GM12878 (cell line): Measurements from ENCODE around the gene SARM1.

Source experiments
- EZH2 ChIP-seq: IDR thresholded peaks from 2 replicates; pipeline ENCODE4 v1.6.1; 2012; ENCODE audit warnings: low read depth, mild to moderate bottlenecking, control low read depth, inconsistent platforms, low read length, borderline replicate concordance; ENCODE audit not compliant: control insufficient read depth
- POLR2A ChIP-seq: IDR thresholded peaks from 2 replicates; pipeline ENCODE4 v1.6.1; 2011; ENCODE audit warnings: low read depth, mild to moderate bottlenecking, low read length
- POLR2AphosphoS5 ChIP-seq: IDR thresholded peaks from 2 replicates; pipeline ENCODE4 v1.6.1; 2011; ENCODE audit warnings: mild to moderate bottlenecking, low read length, inconsistent platforms
- RAD21 ChIP-seq: IDR thresholded peaks from 2 replicates; pipeline ENCODE4 v1.6.1; 2011; ENCODE audit warnings: mild to moderate bottlenecking, low read depth, low read length, moderate library complexity; ENCODE audit not compliant: insufficient read depth
- RCOR1 ChIP-seq: conservative IDR thresholded peaks from 2 replicates; pipeline ENCODE4 v1.6.1; 2012; ENCODE audit warnings: low read depth, low read length, improper control_type of control experiment
- SMC3 ChIP-seq: IDR thresholded peaks from 2 replicates; pipeline ENCODE4 v1.6.1; 2011; ENCODE audit warnings: low read length, improper control_type of control experiment, borderline replicate concordance
- SUPT20H ChIP-seq: IDR thresholded peaks from 2 replicates; pipeline ENCODE4 v1.6.1; 2011; ENCODE audit warnings: low read depth, mild to moderate bottlenecking, low read length, moderate library complexity, borderline replicate concordance; ENCODE audit not compliant: control insufficient read depth
- ZZZ3 ChIP-seq: IDR thresholded peaks from 2 replicates; pipeline ENCODE4 v1.6.1; 2011; ENCODE audit warnings: low read depth; ENCODE audit not compliant: control insufficient read depth, insufficient read length
- TF ChIP-seq, protein P1 (sequence below): fragments of 450-650 bp; conservative IDR thresholded peaks from 2 replicates; pipeline ENCODE4 v1.6.1; 2017; ENCODE audit warnings: mild to moderate bottlenecking, moderate library complexity
- TF ChIP-seq, protein P2 (sequence below), 3 experiments: IDR thresholded peaks in 2 of 3; conservative IDR thresholded peaks in 1 of 3; 2 replicates each; pipeline ENCODE4 v1.5.1; 2011; ENCODE audit warnings: low read depth in 3 of 3, low read length in 3 of 3, mild to moderate bottlenecking in 3 of 3, control low read depth in 2 of 3, moderate library complexity in 2 of 3, inconsistent platforms in 1 of 3, mixed read lengths in 1 of 3; ENCODE audit not compliant: control insufficient read depth in 2 of 3, insufficient read depth in 1 of 3; ENCODE audit errors: extremely low read depth in 1 of 3
- TF ChIP-seq, protein P3 (sequence below): IDR thresholded peaks from 2 replicates; pipeline ENCODE4 v1.6.1; 2012; ENCODE audit warnings: low read length, inconsistent platforms
- TF ChIP-seq, protein P4 (sequence below): fragments of 450-650 bp; formaldehyde crosslinking; IDR thresholded peaks from 2 replicates; pipeline ENCODE4 v1.4.0; 2020; ENCODE audit warnings: mild to moderate bottlenecking, moderate library complexity

DNA sequence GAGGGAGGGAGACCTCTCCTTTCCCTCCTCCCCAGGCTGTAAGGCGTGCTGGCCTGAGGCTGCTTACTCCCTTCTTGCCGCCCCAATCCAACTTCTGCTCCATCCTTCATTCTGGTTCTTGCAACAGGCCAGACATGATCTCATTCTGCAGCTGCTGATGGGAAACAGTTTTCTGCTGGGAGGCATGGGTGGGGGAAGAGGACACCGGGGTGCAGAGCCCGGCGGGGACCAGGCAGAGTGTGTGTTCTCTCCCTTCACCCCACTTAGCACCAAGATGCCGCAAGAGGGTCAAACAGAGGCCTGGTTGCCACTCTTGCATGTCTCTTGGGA is 1.4 kb downstream of the SARM1 start:
- TF ChIP-seq POLR2A, result no peak
- TF ChIP-seq SMC3, result no peak
- TF ChIP-seq, protein P1, sequence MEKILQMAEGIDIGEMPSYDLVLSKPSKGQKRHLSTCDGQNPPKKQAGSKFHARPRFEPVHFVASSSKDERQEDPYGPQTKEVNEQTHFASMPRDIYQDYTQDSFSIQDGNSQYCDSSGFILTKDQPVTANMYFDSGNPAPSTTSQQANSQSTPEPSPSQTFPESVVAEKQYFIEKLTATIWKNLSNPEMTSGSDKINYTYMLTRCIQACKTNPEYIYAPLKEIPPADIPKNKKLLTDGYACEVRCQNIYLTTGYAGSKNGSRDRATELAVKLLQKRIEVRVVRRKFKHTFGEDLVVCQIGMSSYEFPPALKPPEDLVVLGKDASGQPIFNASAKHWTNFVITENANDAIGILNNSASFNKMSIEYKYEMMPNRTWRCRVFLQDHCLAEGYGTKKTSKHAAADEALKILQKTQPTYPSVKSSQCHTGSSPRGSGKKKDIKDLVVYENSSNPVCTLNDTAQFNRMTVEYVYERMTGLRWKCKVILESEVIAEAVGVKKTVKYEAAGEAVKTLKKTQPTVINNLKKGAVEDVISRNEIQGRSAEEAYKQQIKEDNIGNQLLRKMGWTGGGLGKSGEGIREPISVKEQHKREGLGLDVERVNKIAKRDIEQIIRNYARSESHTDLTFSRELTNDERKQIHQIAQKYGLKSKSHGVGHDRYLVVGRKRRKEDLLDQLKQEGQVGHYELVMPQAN, result no peak
- TF ChIP-seq, protein P2, sequence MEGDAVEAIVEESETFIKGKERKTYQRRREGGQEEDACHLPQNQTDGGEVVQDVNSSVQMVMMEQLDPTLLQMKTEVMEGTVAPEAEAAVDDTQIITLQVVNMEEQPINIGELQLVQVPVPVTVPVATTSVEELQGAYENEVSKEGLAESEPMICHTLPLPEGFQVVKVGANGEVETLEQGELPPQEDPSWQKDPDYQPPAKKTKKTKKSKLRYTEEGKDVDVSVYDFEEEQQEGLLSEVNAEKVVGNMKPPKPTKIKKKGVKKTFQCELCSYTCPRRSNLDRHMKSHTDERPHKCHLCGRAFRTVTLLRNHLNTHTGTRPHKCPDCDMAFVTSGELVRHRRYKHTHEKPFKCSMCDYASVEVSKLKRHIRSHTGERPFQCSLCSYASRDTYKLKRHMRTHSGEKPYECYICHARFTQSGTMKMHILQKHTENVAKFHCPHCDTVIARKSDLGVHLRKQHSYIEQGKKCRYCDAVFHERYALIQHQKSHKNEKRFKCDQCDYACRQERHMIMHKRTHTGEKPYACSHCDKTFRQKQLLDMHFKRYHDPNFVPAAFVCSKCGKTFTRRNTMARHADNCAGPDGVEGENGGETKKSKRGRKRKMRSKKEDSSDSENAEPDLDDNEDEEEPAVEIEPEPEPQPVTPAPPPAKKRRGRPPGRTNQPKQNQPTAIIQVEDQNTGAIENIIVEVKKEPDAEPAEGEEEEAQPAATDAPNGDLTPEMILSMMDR (IDR thresholded peaks at IDR 0.05 in 2 of 3, conservative IDR thresholded peaks at IDR 0.05 in 1 of 3; ENCODE audit: control insufficient read depth in 2 of 3, extremely low read depth in 1 of 3, insufficient read depth in 1 of 3, low read depth in 3 of 3, low read length in 3 of 3), result no peak
- no peak for TF ChIP-seq RAD21
- TF ChIP-seq ZZZ3, result no peak
- no peak for TF ChIP-seq EZH2
- TF ChIP-seq, protein P3, sequence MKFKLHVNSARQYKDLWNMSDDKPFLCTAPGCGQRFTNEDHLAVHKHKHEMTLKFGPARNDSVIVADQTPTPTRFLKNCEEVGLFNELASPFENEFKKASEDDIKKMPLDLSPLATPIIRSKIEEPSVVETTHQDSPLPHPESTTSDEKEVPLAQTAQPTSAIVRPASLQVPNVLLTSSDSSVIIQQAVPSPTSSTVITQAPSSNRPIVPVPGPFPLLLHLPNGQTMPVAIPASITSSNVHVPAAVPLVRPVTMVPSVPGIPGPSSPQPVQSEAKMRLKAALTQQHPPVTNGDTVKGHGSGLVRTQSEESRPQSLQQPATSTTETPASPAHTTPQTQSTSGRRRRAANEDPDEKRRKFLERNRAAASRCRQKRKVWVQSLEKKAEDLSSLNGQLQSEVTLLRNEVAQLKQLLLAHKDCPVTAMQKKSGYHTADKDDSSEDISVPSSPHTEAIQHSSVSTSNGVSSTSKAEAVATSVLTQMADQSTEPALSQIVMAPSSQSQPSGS, result no peak
- TF ChIP-seq RCOR1, result no peak
- TF ChIP-seq, protein P4, sequence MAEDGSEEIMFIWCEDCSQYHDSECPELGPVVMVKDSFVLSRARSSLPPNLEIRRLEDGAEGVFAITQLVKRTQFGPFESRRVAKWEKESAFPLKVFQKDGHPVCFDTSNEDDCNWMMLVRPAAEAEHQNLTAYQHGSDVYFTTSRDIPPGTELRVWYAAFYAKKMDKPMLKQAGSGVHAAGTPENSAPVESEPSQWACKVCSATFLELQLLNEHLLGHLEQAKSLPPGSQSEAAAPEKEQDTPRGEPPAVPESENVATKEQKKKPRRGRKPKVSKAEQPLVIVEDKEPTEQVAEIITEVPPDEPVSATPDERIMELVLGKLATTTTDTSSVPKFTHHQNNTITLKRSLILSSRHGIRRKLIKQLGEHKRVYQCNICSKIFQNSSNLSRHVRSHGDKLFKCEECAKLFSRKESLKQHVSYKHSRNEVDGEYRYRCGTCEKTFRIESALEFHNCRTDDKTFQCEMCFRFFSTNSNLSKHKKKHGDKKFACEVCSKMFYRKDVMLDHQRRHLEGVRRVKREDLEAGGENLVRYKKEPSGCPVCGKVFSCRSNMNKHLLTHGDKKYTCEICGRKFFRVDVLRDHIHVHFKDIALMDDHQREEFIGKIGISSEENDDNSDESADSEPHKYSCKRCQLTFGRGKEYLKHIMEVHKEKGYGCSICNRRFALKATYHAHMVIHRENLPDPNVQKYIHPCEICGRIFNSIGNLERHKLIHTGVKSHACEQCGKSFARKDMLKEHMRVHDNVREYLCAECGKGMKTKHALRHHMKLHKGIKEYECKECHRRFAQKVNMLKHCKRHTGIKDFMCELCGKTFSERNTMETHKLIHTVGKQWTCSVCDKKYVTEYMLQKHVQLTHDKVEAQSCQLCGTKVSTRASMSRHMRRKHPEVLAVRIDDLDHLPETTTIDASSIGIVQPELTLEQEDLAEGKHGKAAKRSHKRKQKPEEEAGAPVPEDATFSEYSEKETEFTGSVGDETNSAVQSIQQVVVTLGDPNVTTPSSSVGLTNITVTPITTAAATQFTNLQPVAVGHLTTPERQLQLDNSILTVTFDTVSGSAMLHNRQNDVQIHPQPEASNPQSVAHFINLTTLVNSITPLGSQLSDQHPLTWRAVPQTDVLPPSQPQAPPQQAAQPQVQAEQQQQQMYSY, result no peak
- no peak for TF ChIP-seq POLR2AphosphoS5
- TF ChIP-seq SUPT20H, result no peak
